HPDE6-E6E7 (cell line): ENCODE measurements around the gene CCNO.

ENCODE experiments used
- DNase-seq: peaks from one replicate; pipeline ENCODE4 v3.0.0; 2011; ENCODE audit warnings: missing footprints; ENCODE audit errors: extremely low spot score

The CCNO gene

GRCh38 chr5:55222985-55223811, 10.2 kb downstream of the CCNO start:
- DNase-seq, result no peak

- no peak for DNase-seq
Measured at GRCh38 chr5:55222092-55222984, 11.1 kb downstream of the CCNO start.

DNA sequence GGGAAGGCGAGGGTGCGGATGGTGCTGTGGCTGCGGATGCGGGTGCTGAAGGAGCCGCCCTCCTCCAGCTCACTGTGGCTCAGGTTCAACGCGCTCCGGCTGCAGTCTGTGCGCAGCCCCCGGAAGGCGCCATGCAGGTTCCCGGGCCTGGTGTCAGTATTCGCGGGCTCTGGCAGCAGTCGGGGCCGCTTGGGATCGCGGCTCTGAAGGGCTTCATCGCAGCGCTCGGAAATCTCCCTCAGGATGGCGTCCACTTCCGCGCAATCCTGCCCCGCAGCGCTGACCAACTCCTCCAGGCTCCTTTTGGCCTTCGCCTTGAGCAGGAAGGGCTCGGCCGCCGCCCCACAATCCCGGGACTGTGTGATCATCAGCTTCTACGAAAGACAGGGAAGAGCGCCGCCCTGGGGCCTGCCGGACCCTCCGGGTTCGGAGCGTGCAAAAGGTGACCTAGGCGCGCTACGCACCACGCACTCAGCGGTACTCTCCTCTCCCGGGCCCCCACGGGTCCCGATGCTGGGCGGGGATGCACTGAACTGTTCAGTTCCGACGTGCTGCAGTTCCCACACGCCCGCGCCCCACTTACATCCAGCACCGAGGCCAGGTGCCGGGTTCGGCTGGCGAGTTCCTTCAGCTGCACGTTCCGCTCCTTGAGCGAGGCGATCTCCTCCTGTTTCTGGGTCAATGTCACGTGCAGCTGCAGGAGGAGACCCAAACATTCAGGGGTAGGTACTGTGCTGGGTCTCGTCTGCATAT, 12.8 kb downstream of the CCNO start:
- DNase-seq, result no peak

DNA sequence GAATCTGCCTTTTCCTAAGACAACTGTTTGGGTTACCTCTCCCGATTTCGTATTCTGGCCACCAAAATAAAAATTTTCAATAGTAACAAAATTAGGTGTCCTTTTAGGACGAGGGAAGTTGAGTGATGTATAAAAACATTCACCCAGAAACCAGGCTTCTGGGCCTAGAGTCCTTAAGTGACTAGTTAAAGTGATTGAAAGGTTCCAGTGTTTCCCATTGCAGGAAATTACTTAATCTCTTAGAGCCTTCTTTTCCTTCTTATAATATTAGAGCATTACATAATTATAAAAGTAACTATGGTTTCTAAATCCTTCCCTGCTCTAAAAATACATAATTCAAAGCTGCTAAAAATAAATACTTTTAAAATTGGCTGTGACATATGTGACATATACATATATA, 13.6 kb downstream of the CCNO start:
- no peak for DNase-seq

GRCh38 chr5:55218967-55219366, 14.4 kb downstream of the CCNO start:
- peak; percentile 86 for DNase-seq

GRCh38 chr5:55211184-55211874, 22.1 kb downstream of the CCNO start:
- no peak for DNase-seq

DNA sequence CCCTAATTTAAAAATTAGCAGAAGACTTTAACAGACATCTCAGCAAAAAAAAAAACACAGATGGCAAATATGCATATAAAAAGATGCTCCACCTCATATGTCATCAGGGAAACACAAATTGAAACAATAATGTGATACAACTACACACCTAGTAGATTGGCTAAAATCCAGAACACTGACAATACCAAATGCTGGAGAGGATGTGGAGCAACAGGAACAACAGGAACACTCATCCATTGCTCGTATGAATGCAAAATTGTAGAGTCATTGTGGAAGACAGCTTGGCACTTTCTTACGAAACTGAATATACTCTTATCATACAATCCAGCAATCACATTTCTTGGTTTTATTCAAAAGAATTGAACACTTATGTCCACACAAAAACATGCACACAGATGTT, 28.4 kb downstream of the CCNO start:
- no peak for DNase-seq

GRCh38 chr5:55191165-55191564, 42.2 kb downstream of the CCNO start:
- DNase-seq, result no peak

- no peak for DNase-seq
Measured at GRCh38 chr5:55188656-55189540, 44.5 kb downstream of the CCNO start.

DNA sequence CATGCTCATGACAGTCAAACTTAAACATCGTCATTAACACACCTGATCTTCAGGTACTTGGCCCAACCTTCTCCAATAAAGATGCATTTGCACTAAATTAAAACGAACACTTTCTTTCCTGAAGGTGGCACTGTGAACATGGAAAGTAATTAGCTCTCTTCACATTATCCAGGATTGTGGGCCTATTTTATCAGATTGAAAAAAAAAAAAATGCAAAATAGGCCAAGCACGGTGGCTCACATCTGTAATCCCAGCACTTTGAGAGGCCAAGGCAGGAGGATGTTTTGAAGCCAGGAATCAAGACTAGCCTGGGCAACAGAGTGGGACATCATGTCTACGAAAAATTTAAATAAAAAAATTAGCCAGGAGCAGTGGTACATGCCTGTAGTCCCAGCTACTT, 46.0 kb downstream of the CCNO start:
- DNase-seq, result peak; percentile 45
